ENCODE results near the gene FRMD1.
A peak's percentile ranks its signal among the peaks of the same experiment; 100 is the strongest.

The FRMD1 gene

GRCh38 chr6:168056892-168057527 is 22.0 kb downstream of the FRMD1 start:
- no peak for DNase-seq

- no peak for DNase-seq
Measured at GRCh38 chr6:168055696-168056489, 23.1 kb downstream of the FRMD1 start.

GRCh38 chr6:168054765-168055560 is 24.0 kb downstream of the FRMD1 start:
- no peak for DNase-seq

- no peak for DNase-seq
Measured at GRCh38 chr6:168053957-168054471, 25.0 kb downstream of the FRMD1 start.

- DNase-seq = no peak
Measured at GRCh38 chr6:168053086-168053956, 25.7 kb downstream of the FRMD1 start.

- DNase-seq = no peak
Measured at GRCh38 chr6:168052291-168052891, 26.6 kb downstream of the FRMD1 start.

- no peak for DNase-seq
Measured at GRCh38 chr6:168051648-168052047, 27.4 kb downstream of the FRMD1 start.

GRCh38 chr6:168050881-168051586 is 28.0 kb downstream of the FRMD1 start:
- peak in 9 of 56 donors; percentile 15 to 37 (median 27) for DNase-seq

GRCh38 chr6:168050225-168050880 is 28.7 kb downstream of the FRMD1 start:
- no peak for DNase-seq

GRCh38 chr6:168049706-168050224 is 29.2 kb downstream of the FRMD1 start:
- DNase-seq = no peak

GRCh38 chr6:168049277-168049676 is 29.7 kb downstream of the FRMD1 start:
- DNase-seq = no peak

- DNase-seq = no peak
Measured at GRCh38 chr6:168048724-168049025, 30.3 kb downstream of the FRMD1 start.

GRCh38 chr6:168047841-168048723 is 30.9 kb downstream of the FRMD1 start:
- DNase-seq = peak in 54 of 56 donors; percentile 27 to 91 (median 66)

- no peak for DNase-seq
Measured at GRCh38 chr6:168046696-168047095, 32.3 kb downstream of the FRMD1 start.

- no peak for DNase-seq
Measured at GRCh38 chr6:168045706-168046620, 33.0 kb downstream of the FRMD1 start.

GRCh38 chr6:168045141-168045691 is 33.8 kb downstream of the FRMD1 start:
- no peak for DNase-seq

All from amygdala (tissue), 56 donors.